ENCODE measurements around the gene TOMM5.
"Not testable (repeated sequence)": the region's sequence is repeated elsewhere in the genome, so short reads cannot be mapped to it uniquely, and the experiment has no call there.

TOMM5 gene

DNA sequence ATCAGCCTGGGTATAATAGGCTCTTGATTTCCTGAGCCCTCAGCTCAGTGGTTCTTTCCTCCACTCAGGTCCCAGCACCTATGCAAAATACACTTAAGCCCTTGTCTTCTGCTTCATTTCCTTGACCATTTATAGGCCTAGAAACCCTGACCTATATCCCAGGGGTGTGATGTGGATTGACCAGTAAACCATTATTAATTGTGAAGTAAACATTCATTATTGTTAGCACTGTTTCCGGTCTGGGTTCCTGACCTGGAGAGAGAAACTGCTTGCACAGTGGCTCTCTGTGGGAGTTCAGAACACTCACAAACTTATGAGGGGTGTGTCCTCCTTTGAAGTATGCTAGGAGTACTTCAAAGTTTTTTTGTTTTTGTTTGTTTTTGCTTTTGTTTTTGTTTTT, 19.6 kb upstream of the TOMM5 start:
- FAIRE-seq = no peak
- TF ChIP-seq, protein P1, sequence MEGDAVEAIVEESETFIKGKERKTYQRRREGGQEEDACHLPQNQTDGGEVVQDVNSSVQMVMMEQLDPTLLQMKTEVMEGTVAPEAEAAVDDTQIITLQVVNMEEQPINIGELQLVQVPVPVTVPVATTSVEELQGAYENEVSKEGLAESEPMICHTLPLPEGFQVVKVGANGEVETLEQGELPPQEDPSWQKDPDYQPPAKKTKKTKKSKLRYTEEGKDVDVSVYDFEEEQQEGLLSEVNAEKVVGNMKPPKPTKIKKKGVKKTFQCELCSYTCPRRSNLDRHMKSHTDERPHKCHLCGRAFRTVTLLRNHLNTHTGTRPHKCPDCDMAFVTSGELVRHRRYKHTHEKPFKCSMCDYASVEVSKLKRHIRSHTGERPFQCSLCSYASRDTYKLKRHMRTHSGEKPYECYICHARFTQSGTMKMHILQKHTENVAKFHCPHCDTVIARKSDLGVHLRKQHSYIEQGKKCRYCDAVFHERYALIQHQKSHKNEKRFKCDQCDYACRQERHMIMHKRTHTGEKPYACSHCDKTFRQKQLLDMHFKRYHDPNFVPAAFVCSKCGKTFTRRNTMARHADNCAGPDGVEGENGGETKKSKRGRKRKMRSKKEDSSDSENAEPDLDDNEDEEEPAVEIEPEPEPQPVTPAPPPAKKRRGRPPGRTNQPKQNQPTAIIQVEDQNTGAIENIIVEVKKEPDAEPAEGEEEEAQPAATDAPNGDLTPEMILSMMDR (IDR thresholded peaks at IDR 0.05; ENCODE audit: insufficient read depth, missing control alignments) = no peak
- no peak for DNase-seq (ENCODE audit: insufficient read length, low spot score)

DNA sequence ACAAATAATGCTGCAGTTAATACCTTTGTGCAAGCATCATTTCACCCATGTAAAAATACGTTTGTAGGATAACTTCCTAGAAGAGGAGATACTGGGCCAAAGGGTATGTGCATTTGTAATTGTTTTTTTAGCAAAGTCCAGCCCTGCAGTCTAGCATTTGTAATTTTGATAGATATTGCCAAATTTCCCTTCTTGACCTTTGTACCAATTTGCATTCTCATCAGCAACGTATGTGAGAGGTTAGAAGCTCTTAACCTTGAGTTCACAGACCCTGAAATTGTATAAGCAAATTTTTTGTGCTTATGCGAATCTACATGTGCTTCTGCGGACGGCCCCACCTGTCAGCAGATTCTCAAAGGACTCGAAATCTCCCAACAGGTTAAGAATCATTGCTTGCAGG, 18.6 kb upstream of the TOMM5 start:
- FAIRE-seq = no peak
- TF ChIP-seq, protein P1 (IDR thresholded peaks at IDR 0.05; ENCODE audit: insufficient read depth, missing control alignments) = no peak
- no peak for DNase-seq (ENCODE audit: insufficient read length, low spot score)

DNA sequence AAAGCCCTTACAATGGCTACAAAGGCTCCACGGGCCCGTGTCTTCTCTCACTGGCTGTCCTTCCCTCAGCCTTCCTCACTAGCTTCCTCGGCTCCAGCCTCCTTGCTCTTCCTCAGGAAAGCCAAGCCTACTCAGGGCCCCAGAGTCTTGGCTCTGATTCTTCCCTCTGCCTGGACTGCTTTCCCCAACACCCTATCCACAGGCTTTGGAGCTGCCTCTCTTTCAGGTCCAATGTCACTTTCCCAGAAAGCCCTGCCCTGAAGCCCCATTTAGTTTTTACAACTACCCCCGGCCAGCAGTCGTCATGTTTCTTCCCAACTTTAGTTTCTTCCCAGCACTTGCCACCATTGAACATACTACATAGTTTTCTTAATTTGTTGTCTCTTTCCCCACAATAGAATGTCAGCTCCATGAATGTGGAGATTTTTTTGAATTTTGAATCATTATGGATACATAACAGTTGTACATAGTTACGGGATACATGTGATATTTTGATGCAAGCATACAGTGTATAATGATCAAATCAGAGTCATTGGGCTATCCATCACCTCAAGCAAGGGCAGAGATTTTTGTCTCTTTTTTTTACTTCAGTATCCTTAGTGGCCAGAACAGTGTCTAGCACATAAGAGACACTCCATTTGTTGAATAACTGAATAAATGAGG, 17.5 kb upstream of the TOMM5 start:
- DNase-seq (ENCODE audit: insufficient read length, low spot score) (no peak), FAIRE-seq (no peak)
- TF ChIP-seq, protein P1 (IDR thresholded peaks at IDR 0.05; ENCODE audit: insufficient read depth, missing control alignments) = no peak

DNA sequence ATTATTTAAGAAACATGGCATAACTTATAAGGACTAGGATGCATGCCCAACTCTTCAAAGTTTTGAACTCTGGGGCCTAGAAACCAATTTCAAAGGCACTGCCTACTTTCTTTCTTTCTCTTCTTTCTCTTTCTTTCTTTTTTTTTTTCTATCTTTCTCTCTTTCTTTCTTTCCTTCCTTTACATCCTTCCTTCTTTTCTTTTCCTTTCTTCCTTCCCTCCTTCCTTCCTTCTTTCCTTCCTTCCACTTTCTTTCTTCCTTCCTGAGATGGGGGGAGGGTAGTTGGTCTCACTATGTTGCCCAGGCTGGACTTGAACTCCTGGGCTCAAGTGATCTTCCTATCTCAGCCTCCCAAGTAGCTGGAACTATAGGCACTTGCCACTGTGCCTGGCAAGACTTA, 15.9 kb upstream of the TOMM5 start:
- TF ChIP-seq, protein P1 (IDR thresholded peaks at IDR 0.05; ENCODE audit: insufficient read depth, missing control alignments) = no peak
- no peak for DNase-seq (ENCODE audit: insufficient read length, low spot score)
- no peak for FAIRE-seq

DNA sequence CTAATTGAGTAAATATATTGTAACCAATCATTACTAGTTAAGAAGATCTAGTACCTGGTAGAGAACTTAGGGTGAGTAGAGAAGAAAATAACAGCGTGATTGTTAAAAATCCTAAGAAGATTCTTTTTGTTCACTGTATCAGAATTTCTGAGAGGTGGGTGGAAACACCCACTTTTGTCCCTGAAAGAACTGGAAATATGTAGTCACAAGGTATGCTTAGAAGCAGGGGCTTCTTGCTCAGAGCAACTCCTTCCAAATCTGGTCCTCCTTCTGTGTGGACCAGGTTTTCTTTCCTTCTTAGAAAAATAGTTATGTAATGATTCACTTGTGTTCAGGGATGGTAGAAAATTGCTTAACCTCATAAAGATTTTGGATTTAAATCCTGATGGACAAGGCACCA, 11.9 kb upstream of the TOMM5 start:
- TF ChIP-seq, protein P1 (IDR thresholded peaks at IDR 0.05; ENCODE audit: insufficient read depth, missing control alignments) = no peak
- no peak for DNase-seq (ENCODE audit: insufficient read length, low spot score)
- FAIRE-seq = no peak

DNA sequence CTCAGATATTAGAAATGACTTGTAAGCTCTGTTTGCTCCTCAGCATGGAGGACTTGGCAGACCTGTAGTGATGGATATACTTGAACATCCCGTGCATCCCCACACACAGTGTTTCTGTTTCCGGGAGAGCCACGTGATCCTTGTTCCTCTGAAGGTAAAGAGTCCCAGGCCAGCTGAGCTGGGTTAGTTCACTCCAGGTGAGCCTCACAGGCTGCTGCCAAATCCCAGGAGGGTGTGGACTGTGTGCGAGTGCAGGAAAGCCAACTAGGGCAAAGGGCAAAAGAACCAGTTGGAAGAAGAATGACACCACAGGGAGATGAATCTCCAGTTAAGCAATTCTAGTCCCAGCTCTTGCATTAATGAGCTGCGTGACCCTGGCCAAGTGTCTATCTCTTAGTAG, 10.4 kb upstream of the TOMM5 start:
- no peak for FAIRE-seq
- TF ChIP-seq, protein P1 (IDR thresholded peaks at IDR 0.05; ENCODE audit: insufficient read depth, missing control alignments) = no peak
- no peak for DNase-seq (ENCODE audit: insufficient read length, low spot score)

DNA sequence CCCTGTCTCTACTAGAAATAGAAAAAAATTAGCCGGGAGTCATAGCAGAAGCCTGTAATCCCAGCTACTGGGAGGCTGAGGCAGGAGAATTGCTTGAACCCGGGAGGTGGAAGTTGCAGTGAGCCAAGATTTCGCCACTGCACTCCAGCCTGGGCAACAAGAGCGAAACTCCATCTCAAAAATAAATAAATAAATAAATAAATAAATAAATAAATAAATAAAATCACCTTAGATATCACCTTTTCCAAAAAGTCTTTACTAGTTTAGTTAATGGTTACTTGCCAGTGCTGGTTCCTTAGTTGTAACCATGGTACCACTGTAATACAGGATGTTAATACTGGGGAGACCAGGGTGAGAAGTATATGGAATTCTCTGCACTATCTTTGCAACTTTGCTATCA, 9.7 kb upstream of the TOMM5 start:
- FAIRE-seq; DNase-seq (ENCODE audit: insufficient read length, low spot score): not testable (repeated sequence)

DNA sequence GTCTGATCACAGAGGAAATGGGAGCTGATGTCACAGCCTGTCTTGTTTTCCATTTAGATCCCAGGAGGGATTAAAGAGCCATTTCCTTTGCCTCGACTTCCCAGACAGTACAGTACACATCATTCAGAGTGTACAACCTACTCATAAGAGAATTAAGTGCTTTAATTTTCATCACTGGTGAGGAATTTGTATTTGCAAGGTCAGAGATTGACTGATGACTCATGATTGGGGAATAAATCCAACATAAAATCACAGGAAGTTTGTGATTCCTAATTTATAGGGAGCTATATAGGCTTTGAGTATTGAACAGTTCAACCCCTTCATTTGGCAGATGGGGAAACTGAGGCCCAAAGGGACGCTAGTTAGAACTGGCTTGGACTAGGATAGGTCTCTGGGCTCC, 4.1 kb upstream of the TOMM5 start:
- FAIRE-seq (no peak), DNase-seq (ENCODE audit: insufficient read length, low spot score) (no peak)
- TF ChIP-seq, protein P1 (IDR thresholded peaks at IDR 0.05; ENCODE audit: insufficient read depth, missing control alignments) = no peak
